Endothelial cell of umbilical vein (primary cell): ENCODE results near the gene PIK3AP1. TPM values are rescaled to one million over a fixed set of nuclear protein-coding genes. Genes with fewer than 3 reads are reported as not detected.
A peak's percentile ranks its signal among the peaks of the same experiment; 100 is the strongest.

Experiments used
- BruUV-seq: library from RNA; stranded (reverse); fragments of 400-500 nt; replicated peaks from 2 replicates; lab custom pipeline; 2021; lab: Mats Ljungman, UMichigan
- CTCF ChIA-PET: fragments of 300-600, 350-600 bp; sonication (Branson Sonifier 250); formaldehyde crosslinking; loops from one replicate; lab custom pipeline; 2021; ENCODE audit warnings: antibody characterized with exemption, inconsistent platforms; lab: Charles Lee
- POLR2A ChIA-PET: fragments of 300-600, 350-600 bp; sonication (Branson Sonifier 250); formaldehyde crosslinking; loops from one replicate; lab custom pipeline; 2021; ENCODE audit warnings: antibody characterized with exemption, inconsistent platforms; lab: Charles Lee
- DNase-seq: peaks from one replicate; pipeline ENCODE4 v3.0.0-alpha.2; 2011; ENCODE audit warnings: low read depth, low spot score
- FAIRE-seq: peaks from 2 replicates; lab custom pipeline; 2011; peaks lifted over from hg19 to GRCh38; lab: Jason Lieb, UNC
- H2AFZ ChIP-seq: 2 replicates; pipeline ENCODE4 v1.6.0; 2012; ENCODE audit warnings: low read depth, low read length, control low read depth, inconsistent platforms
- H3K27ac ChIP-seq: 2 replicates; pipeline ENCODE4 v1.5.1; 2011; ENCODE audit warnings: low read depth, mild to moderate bottlenecking, control low read depth, low read length, moderate library complexity; ENCODE audit not compliant: insufficient read depth
- H3K27me3 ChIP-seq, 2 experiments: 2 replicates each; pipeline versions ENCODE4 v1.6.0 to v1.6.1; 2011; ENCODE audit warnings: low read length in 2 of 2, mixed read lengths in 1 of 2; ENCODE audit not compliant: control insufficient read depth in 2 of 2, insufficient read depth in 2 of 2
- H3K36me3 ChIP-seq, 2 experiments: 2 replicates in 1 of 2; 3 replicates in 1 of 2; pipeline ENCODE4 v1.5.1; 2011; ENCODE audit warnings: low read length in 2 of 2, mild to moderate bottlenecking in 1 of 2, moderate library complexity in 1 of 2; ENCODE audit not compliant: control insufficient read depth in 2 of 2, insufficient read depth in 2 of 2; ENCODE audit errors: extremely low read depth in 1 of 2
- H3K4me1 ChIP-seq: 3 replicates; pipeline ENCODE4 v1.5.1; 2011; ENCODE audit warnings: mild to moderate bottlenecking, low read length; ENCODE audit not compliant: control insufficient read depth, insufficient read depth; ENCODE audit errors: extremely low read depth
- H3K4me2 ChIP-seq: 2 replicates; pipeline ENCODE4 v1.6.1; 2011; ENCODE audit warnings: low read length, control low read depth, mixed read lengths; ENCODE audit not compliant: insufficient read depth
- H3K4me3 ChIP-seq, 3 experiments: fragments of 200-600 bp in 1 of 3; sonication (generic), shearing (Covaris generic) in 1 of 3; replicated peaks in 1 of 3; 2 replicates each; pipeline ENCODE4 v1.5.1; 2011 to 2016; ENCODE audit warnings: control low read depth in 3 of 3, low read length in 3 of 3, mild to moderate bottlenecking in 2 of 3, inconsistent platforms in 1 of 3, low read depth in 1 of 3, moderate library complexity in 1 of 3; ENCODE audit not compliant: insufficient read depth in 1 of 3
- H3K79me2 ChIP-seq: 2 replicates; pipeline ENCODE4 v1.6.0; 2012; ENCODE audit warnings: low read length, inconsistent platforms; ENCODE audit not compliant: control insufficient read depth, insufficient read depth
- H3K9ac ChIP-seq: replicated peaks from 2 replicates; pipeline ENCODE3; 2011; ENCODE audit warnings: low read length, control low read depth; ENCODE audit not compliant: insufficient read depth; ENCODE audit errors: extremely low read depth
- H3K9me1 ChIP-seq: replicated peaks from 3 replicates; pipeline ENCODE4 v1.6.0; 2011; ENCODE audit warnings: mild to moderate bottlenecking, low read length; ENCODE audit not compliant: control insufficient read depth, insufficient read depth; ENCODE audit errors: extremely low read depth
- H3K9me3 ChIP-seq: replicated peaks from 2 replicates; pipeline ENCODE4 v1.5.1; 2012; ENCODE audit warnings: low read length, inconsistent platforms; ENCODE audit not compliant: control insufficient read depth, insufficient read depth
- H4K20me1 ChIP-seq: replicated peaks from 2 replicates; pipeline ENCODE3; 2011; ENCODE audit warnings: mild to moderate bottlenecking, low read length; ENCODE audit not compliant: control insufficient read depth, insufficient read depth; ENCODE audit errors: extremely low read depth
- CTCF ChIP-seq, 2 donors: IDR thresholded peaks; 1 replicate in 1 of 2; 2 replicates in 1 of 2; pipeline ENCODE4 v1.5.1; 2011; ENCODE audit warnings: low read length in 2 of 2, mild to moderate bottlenecking in 2 of 2, moderate library complexity in 2 of 2, control low read depth in 1 of 2, inconsistent platforms in 1 of 2, low read depth in 1 of 2; ENCODE audit not compliant: insufficient read depth in 1 of 2; ENCODE audit errors: extremely low read depth in 1 of 2
- EZH2 ChIP-seq: IDR thresholded peaks from 2 replicates; pipeline ENCODE4 v1.6.1; 2012; ENCODE audit warnings: borderline replicate concordance, low read depth, mild to moderate bottlenecking, moderate library complexity, low read length, inconsistent platforms; ENCODE audit not compliant: severe bottlenecking
- FOS ChIP-seq: IDR thresholded peaks from 2 replicates; pipeline ENCODE4 v1.6.1; 2011; ENCODE audit warnings: mild to moderate bottlenecking, low read length, moderate library complexity, borderline replicate concordance; ENCODE audit not compliant: insufficient read depth
- GATA2 ChIP-seq: IDR thresholded peaks from 2 replicates; pipeline ENCODE4 v1.7.0; 2011; ENCODE audit warnings: low read depth, mild to moderate bottlenecking, moderate library complexity, mixed read lengths, low read length; ENCODE audit not compliant: insufficient read length, insufficient read depth
- JUN ChIP-seq: IDR thresholded peaks from 2 replicates; pipeline ENCODE4 v1.6.1; 2011; ENCODE audit warnings: borderline replicate concordance, low read depth; ENCODE audit not compliant: insufficient read length, insufficient read depth
- MYC ChIP-seq: IDR thresholded peaks from one replicate; pipeline ENCODE4 v1.6.1; 2011; ENCODE audit warnings: mild to moderate bottlenecking, low read depth, low read length
- POLR2A ChIP-seq: IDR thresholded peaks from 2 replicates; pipeline ENCODE4 v1.6.1; 2012; ENCODE audit warnings: low read depth, mild to moderate bottlenecking, control low read depth, low read length
- POLR2AphosphoS5 ChIP-seq: IDR thresholded peaks from 2 replicates; pipeline ENCODE4 v1.6.1; 2012; ENCODE audit warnings: low read depth, mild to moderate bottlenecking, control low read depth, low read length, moderate library complexity; ENCODE audit not compliant: insufficient read depth
- dilution Hi-C: fragments of 300-500 bp; cut with MboI; formaldehyde crosslinking; loops from one replicate; pipeline ENCODE4 v1.15.0; 2019; ENCODE audit warnings: low sequenced_read_pairs; ENCODE audit not compliant: extremely low pct_ligation_motif_present
- intact Hi-C: fragments of 100-400 bp; cut with micrococcal nuclease; formaldehyde crosslinking; loops from one replicate; pipeline ENCODE4 v1.10.0; 2022
- polyA plus RNA-seq, 4 experiments: library from polyadenylated mRNA; depleted of rRNA in 3 of 4; stranded (reverse) in 3 of 4; unstranded in 1 of 4; fragments of >200 nt; gene quantifications; 2 replicates each; pipeline versions ENCODE4 v1.2.1 to v1.2.3, GENCODE V29; 2011 to 2012; ENCODE audit warnings: missing spikeins in 1 of 4
- total RNA-seq: library from RNA; stranded (reverse); gene quantifications from 2 replicates; pipeline ENCODE4 v1.2.3, GENCODE V29; 2021
- TF ChIP-seq, protein P1 (sequence below): IDR thresholded peaks from 2 replicates; pipeline ENCODE4 v1.6.1; 2011; ENCODE audit not compliant: insufficient read depth, insufficient read length

PIK3AP1 gene
- total and polyA plus RNA-seq, 2 donors (not counting 3 experiments of a cell fraction or from before 2014, with no cell fraction given), result 0.04 TPM; not detected in 1

DNA sequence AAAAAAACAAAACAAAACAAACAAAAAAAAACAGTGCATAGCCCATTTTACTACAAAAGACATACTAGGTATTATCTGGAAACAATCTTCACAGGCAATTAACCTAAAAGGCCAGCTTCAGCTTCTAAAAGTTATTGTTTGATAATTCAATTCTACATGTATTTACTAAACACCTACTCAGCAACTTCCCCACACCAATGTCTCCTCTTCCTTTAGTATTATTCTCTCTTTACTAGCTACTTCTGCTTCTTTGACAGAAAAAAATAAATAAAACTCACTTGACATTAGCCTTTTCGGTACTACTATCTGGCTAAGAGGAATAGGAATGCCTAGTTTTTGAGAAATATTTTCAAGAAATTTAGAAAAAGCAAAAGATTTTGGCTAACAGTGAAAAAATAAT is 136.3 kb downstream of the PIK3AP1 start:
- Histone ChIP-seq H3K79me2 (peaks cover 76% of the 10 kb centered on the region), H4K20me1 (peaks cover 28% of the 10 kb centered on the region), H3K27me3 (no peaks in the 10 kb centered on the region), H3K4me1 (peaks cover 56% of the 10 kb centered on the region), H3K9me1 (peaks cover 4% of the 10 kb centered on the region), H3K9me3 (no peaks in the 10 kb centered on the region), H2AFZ (no peak overlapping the region), H3K4me3 (no peak overlapping the region), H3K27ac (no peak overlapping the region), H3K9ac (no peak overlapping the region), H3K4me2 (peak overlapping the region; percentile 96), H3K36me3 (no peaks in the 10 kb centered on the region)
- ChIA-PET POLR2A (no interaction called here), CTCF (no interaction called here)
- dilution Hi-C loops, result no loop called here
- BruUV-seq, result no TSS peak
- TF ChIP-seq CTCF (IDR thresholded peaks at IDR 0.05; ENCODE audit: extremely low read depth in 1 of 2, insufficient read depth in 1 of 2, low read depth in 1 of 2, low read length in 2 of 2), result no peak
- no peak for TF ChIP-seq EZH2
- no peak for TF ChIP-seq JUN
- TF ChIP-seq GATA2, result no peak
- TF ChIP-seq MYC, result no peak
- no peak for TF ChIP-seq POLR2A
- no peak for TF ChIP-seq FOS
- TF ChIP-seq, protein P1, sequence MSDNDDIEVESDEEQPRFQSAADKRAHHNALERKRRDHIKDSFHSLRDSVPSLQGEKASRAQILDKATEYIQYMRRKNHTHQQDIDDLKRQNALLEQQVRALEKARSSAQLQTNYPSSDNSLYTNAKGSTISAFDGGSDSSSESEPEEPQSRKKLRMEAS, result no peak
- no peak for TF ChIP-seq POLR2AphosphoS5
- no peak for DNase-seq
- no peak for FAIRE-seq
- intact Hi-C loops, result loop anchor here (2.0 to 10.0 kb wide), 2 partner anchors 17 to 539 kb away; partner anchors contain the start of gene CCNJ
